GM18505 (cell line): ENCODE measurements around the gene FADS3.

Source experiments
- ATAC-seq: cut with Tn5 transposase; IDR thresholded peaks from one replicate; pipeline ENCODE4 v1.9.1; 2021; ENCODE audit not compliant: unreplicated experiment
- POLR2A ChIP-seq: IDR thresholded peaks from 4 replicates; pipeline ENCODE4 v1.6.1; 2011; ENCODE audit warnings: borderline replicate concordance; ENCODE audit not compliant: insufficient read depth, insufficient read length; ENCODE audit errors: extremely low read depth

The FADS3 gene

DNA sequence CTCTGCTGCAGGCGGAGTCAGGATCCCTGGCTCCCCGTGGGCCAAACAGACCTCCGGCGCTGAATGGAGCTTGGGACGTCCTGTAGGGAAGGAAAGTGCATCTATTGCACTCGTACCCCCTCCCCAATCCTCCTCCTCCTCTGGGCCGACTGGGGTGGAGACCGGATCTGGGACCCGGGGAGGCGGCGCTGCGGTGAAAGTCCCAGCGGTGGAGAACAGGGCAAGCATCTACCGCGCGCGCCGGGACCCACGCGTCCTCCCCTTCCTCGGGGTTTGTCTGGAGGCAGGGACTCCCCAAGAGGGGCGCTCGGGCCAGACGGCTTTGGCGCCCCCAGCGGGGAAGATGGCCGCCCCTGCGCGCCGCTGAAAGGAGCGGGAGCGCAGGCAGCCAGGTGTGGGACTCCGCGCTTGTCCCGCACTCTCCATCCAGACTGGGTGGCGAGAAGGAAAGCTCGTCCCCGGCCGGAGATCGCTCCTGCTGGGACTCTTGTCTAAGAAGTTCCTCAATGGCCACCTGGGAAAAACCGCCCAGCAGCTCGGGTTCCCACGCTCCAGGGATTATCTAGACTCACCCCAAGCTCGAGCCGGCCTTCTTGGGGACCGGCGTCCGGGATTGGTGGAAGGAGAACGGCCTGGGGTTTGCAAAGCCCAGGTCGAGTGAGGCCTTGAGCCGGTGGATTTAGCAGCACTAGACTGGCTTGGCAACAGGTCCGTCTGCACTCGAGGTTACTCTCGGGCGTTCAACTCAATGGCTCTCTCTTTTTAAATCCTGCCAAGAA is 62.5 kb downstream of the FADS3 start:
- TF ChIP-seq POLR2A, result peak; percentile 48
- peak; percentile 19 for ATAC-seq

DNA sequence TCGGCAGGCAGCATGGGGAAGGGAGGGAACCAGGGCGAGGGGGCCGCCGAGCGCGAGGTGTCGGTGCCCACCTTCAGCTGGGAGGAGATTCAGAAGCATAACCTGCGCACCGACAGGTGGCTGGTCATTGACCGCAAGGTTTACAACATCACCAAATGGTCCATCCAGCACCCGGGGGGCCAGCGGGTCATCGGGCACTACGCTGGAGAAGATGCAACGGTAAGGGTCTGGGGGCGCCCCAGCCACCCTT is 63.0 kb downstream of the FADS3 start:
- no peak for TF ChIP-seq POLR2A
- no peak for ATAC-seq

DNA sequence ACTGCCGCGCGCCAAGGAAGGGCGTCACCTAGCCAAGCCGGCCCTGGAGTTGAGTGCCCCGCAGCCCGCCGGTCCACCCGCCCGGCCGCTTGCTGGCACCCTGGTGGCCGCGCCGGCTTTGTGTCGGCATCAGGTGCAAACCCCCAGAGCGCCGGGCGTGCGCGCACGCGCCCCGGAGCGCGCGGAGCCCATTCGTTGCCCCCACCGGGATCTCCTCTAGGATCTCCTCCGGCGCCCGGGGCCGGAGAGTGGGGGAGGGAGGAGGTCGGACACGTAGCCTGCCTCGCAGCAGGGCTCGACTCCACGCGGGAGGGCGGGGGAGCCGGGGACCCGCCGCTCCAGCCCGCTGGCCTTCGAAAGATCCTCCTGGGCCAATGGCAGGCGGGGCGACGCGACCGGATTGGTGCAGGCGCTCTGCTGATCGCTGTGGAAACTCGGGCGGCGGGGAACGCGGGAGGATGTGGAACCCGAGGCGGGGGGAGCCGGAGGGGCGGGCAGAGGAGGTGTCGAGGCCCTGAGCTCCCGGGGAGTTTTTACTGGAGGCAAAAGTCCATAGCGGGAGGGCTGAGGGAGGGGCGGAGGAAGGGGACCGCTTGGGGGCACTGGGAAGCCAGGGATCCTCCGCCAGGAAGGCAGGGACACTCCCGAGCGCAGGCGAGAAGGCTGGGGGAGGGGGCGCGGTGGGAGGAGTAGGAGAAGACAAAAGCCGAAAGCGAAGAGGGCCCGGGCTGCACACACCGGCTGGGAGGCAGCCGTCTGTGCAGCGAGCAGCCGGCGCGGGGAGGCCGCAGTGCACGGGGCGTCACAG is 63.6 kb downstream of the FADS3 start, which contains the start of gene FADS2:
Gene FADS2 (plus strand): TSS at position 730 of the 808 bp plus-strand sequence. CDS start 91 bp downstream, outside the sequence.
- peak; percentile 76 for TF ChIP-seq POLR2A
- ATAC-seq, result peak; percentile 57

DNA sequence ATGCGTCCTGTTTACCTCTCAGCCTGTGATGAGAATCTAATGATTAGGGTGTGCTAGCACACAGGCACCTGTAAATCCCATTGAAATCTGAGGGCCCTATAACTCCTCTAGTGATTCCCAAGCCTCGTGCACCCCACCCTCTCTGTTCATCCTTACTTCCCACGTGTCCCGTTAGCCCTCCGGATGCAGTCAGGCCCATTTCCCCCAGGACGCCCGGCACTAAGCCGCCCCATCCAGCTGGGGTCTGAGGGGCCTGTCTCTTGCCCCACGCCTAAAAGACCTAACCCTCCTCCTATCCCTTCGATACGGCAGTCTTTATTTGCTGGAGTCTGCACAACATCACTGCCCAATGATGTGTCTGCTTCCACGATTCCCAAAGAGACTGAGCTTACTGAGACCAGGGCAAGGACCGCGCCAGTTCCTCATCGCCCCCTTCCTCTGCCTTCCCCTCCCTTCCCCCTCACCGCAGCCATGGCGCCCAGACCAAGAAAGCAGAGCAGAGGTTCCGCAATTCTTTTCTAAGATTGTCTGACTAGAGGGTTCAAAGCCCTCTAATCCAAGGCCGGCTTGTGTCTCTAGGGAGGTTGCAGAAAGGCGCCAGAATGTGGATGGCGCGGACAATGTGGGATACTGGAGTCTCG is 64.3 kb downstream of the FADS3 start:
- peak; percentile 2 for TF ChIP-seq POLR2A
- ATAC-seq, result peak; percentile 19
